Lower lobe of right lung (tissue), 2 donors: Measurements from ENCODE around the gene ZNF438. TPM values are rescaled to one million over a fixed set of nuclear protein-coding genes. Genes with fewer than 3 reads are reported as not detected.
"Not testable (repeated sequence)": the region's sequence is repeated elsewhere in the genome, so short reads cannot be mapped to it uniquely, and the experiment has no call there.

Experiments used
- ATAC-seq, 2 donors: fragments of 200-7000 bp; cut with Tn5 transposase; one replicate each; pipeline ENCODE4 v1.9.1; 2020 to 2022; ENCODE audit warnings: mild to moderate bottlenecking in 2 of 2, moderate library complexity in 2 of 2
- DNase-seq: peaks from one replicate; pipeline ENCODE4 v3.0.0-alpha.2; 2020
- H3K27ac ChIP-seq: fragments of 200-600 bp; one replicate; pipeline ENCODE4 v1.8.0; 2022
- H3K27me3 ChIP-seq: fragments of 200-600 bp; one replicate; pipeline ENCODE4 v1.8.0; 2022; ENCODE audit warnings: low read depth
- H3K36me3 ChIP-seq: fragments of 200-600 bp; one replicate; pipeline ENCODE4 v1.8.0; 2022; ENCODE audit warnings: mild to moderate bottlenecking
- H3K4me1 ChIP-seq: fragments of 200-600 bp; one replicate; pipeline ENCODE4 v1.8.0; 2022
- H3K4me3 ChIP-seq: fragments of 200-600 bp; one replicate; pipeline ENCODE4 v1.8.0; 2022; ENCODE audit warnings: mild to moderate bottlenecking
- H3K9me3 ChIP-seq: fragments of 200-600 bp; one replicate; pipeline ENCODE4 v1.8.0; 2022
- intact Hi-C: fragments of 100-400 bp; cut with DNase I; formaldehyde crosslinking; loops from one replicate; pipeline ENCODE4 v1.11.0; 2022
- total RNA-seq: library from RNA; stranded (reverse); fragmentation: NEBNext Ultra II Directional; extraction: Animal tissue kit (Norgen Biotek cat#: 25700); gene quantifications from one replicate; pipeline ENCODE4 v1.2.1, GENCODE V29; 2021
- TF ChIP-seq, protein P1 (sequence below): fragments of 200-600 bp; IDR thresholded peaks from one replicate; pipeline ENCODE4 v1.8.0; 2022; ENCODE audit warnings: antibody characterized with exemption, mild to moderate bottlenecking
- donor health status: DM: no; HTN: yes; CAD: no; lungs with severe emphysema.

Gene ZNF438
- total RNA-seq, 1 donor from 2014 or later = 15.2 TPM

DNA sequence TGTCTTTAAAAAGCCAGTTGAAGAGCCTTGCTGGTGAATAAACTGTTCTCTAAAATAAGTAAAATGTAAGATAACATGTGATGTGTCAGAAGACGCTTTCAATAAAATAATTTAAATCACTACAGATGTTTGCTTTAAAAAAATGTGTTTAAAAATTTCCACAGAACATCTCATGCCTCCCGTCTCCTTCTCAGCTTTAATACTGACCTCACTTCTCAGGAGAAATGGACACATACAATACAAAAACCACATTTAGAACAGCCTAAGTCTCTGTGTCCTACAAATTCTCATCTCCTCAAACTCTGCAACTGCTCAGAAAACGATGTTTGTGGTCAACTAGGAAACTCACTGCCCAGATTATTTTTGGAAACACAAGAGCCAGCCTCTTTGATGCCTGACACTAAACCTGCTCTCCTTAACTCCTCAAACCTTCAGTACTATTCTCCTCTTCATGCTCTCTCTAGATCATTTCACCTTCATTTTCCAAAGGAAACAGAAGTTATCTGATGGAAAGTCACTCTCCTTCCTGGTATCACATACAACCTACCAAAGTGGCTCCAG lies 120.3 kb downstream of the ZNF438 start:
- H3K36me3 ChIP-seq = peaks cover 22% of the 10 kb centered on the region
- no peaks in the 10 kb centered on the region for H3K4me1 ChIP-seq
- H3K27me3 ChIP-seq = no peaks in the 10 kb centered on the region
- no peak for ATAC-seq
- TF ChIP-seq, protein P1, sequence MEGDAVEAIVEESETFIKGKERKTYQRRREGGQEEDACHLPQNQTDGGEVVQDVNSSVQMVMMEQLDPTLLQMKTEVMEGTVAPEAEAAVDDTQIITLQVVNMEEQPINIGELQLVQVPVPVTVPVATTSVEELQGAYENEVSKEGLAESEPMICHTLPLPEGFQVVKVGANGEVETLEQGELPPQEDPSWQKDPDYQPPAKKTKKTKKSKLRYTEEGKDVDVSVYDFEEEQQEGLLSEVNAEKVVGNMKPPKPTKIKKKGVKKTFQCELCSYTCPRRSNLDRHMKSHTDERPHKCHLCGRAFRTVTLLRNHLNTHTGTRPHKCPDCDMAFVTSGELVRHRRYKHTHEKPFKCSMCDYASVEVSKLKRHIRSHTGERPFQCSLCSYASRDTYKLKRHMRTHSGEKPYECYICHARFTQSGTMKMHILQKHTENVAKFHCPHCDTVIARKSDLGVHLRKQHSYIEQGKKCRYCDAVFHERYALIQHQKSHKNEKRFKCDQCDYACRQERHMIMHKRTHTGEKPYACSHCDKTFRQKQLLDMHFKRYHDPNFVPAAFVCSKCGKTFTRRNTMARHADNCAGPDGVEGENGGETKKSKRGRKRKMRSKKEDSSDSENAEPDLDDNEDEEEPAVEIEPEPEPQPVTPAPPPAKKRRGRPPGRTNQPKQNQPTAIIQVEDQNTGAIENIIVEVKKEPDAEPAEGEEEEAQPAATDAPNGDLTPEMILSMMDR = no peak
- intact Hi-C loops = no loop called here
- no peak overlapping the region for H3K27ac ChIP-seq
- no peak for DNase-seq
- no peak overlapping the region for H3K4me3 ChIP-seq
- no peaks in the 10 kb centered on the region for H3K9me3 ChIP-seq

DNA sequence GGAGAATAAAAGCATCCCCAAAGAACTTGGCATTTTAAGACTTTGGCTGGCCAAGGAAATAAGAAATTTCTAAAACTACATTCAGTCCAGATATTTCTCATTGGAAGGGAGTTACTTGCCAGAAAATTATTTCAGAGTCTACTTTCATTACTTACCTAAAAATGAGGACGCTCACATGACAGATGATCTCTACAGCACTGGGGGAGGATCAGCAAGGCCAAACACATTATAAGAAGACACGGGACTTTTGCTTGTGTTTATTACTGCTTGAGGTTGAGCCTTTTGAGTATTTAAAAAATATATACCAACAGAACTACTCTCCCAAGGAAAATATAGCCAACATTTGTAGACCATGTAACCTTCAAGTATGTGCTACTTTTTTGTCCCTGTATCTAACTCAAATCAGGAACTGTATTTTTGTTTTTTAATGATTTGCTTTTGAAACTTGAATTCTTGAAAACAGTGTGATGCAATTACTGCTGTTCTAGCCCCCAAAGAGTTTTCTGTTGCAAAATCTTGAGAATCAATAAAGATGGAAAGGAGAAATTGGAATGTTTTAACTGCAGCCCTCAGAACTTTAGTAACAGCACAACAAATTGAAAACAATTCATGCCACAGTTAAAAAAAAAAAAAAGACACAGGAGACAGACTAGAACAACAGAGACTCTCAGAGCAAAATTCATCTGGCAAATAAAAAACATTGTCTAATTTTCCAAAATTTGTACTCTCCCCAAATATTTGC lies 128.1 kb downstream of the ZNF438 start:
- Histone ChIP-seq H3K4me3 (no peak overlapping the region), H3K27ac (no peak overlapping the region), H3K36me3 (peaks cover 43% of the 10 kb centered on the region), H3K9me3 (no peaks in the 10 kb centered on the region), H3K4me1 (no peaks in the 10 kb centered on the region), H3K27me3 (no peaks in the 10 kb centered on the region)
- no peak for DNase-seq
- intact Hi-C loops = no loop called here
- TF ChIP-seq, protein P1 = no peak
- ATAC-seq = no peak

DNA sequence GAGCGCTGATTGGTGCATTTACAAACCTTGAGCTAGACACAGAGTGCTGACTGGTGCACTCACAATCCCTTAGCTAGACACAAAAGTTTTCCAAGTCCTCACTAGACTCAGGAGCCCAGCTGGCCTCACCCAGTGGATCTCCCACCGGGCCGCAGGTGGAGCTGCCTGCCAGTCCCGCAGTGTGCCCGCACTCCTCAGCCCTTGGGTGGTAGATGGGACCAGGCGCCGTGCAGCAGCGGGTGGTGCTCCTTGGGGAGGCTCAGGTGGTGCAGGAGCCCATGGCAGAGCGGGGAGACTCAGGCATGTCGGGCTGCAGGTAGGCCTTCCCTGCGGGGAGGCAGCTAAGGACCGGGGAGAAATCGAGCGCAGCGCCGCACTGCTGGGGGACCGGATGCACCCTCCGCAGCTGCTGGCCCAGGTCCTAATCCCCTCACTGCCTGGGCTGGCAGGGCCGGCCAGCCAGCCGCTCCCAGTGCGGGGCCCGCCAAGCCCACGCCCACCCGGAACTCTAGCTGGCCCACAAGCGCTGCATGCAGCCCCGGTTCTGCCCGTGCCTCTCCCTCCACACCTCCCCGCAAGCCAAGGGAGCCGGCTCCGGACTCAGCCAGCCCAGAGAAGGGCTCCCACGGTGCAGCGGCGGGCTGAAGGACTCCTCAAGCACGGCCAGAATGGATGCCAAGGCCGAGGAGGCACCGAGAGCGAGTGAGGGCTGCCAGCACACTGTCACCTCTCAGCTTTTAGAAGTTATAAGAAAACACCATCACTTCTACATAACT lies 128.9 kb downstream of the ZNF438 start:
- Histone ChIP-seq H3K4me1 (no peaks in the 10 kb centered on the region), H3K4me3 (no peak overlapping the region), H3K36me3 (peaks cover 36% of the 10 kb centered on the region), H3K27ac (no peak overlapping the region), H3K9me3 (no peaks in the 10 kb centered on the region), H3K27me3 (no peaks in the 10 kb centered on the region)
- ATAC-seq (no peak), DNase-seq (no peak)
- intact Hi-C loops = no loop called here
- TF ChIP-seq, protein P1 = no peak

DNA sequence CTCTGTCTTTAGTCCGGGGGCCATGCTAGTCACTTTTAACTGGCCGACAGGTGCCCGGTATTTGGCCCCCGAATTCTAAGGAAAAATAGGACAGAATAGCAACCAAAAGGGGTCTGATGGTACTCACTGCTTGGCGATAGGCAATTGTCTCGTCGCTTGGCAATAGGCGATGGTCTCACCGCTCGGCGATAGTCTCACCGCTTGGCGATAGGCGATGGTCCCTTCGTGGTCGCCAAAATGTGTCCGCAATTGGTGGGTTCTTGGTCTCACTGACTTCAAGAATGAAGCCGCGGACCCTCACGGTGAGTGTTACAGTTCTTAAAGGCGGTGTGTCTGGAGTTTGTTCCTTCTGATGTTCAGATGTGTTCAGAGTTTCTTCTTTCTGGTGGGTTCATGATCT lies 130.2 kb downstream of the ZNF438 start:
- DNase-seq, H3K9me3 ChIP-seq, intact Hi-C loops, H3K27ac ChIP-seq, H3K27me3 ChIP-seq, ATAC-seq, H3K4me1 ChIP-seq, H3K4me3 ChIP-seq: not testable (repeated sequence)
- H3K36me3 ChIP-seq = peaks cover 22% of the 10 kb centered on the region

DNA sequence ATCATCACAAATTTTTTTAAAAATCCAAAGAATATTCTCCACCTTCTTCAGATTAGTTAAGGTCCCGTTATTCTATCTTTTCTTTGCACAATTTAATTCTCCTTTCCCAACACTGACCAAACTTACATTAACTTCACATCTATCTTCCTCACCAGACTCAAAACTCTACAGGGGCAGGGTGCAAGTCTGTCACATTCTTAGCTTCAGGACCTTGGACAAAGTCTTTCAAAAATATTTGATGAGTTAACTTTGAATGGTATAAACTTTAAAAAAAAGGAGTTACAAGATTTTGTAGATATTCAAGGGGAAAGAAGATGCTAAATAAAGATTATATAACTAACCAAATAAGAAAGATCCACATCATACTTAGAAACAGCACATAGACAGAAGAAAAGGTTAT lies 132.7 kb downstream of the ZNF438 start:
- Histone ChIP-seq H3K4me3 (no peak overlapping the region), H3K27me3 (no peaks in the 10 kb centered on the region), H3K4me1 (no peaks in the 10 kb centered on the region), H3K9me3 (no peaks in the 10 kb centered on the region), H3K27ac (no peak overlapping the region), H3K36me3 (peaks cover 14% of the 10 kb centered on the region)
- intact Hi-C loops = no loop called here
- no peak for DNase-seq
- ATAC-seq = no peak
- TF ChIP-seq, protein P1 = no peak

DNA sequence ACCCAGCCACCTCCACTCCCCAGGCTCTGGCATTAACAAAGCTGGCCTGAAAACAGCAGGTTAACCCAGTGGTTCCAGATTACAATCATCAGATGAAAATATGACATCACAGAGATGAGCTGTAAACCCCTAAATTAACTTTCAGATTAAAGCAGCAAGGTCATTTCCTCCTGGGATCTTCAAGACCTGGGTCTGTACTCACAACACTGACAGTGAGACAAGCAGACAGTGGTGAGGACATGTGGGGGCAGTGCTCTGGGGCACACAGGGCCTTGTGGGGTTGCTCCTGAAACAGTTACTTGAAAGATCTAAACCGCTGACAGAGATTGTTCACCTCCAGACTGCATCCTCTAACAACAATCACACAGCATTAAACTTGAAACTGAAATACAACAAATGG lies 134.1 kb downstream of the ZNF438 start:
- H3K4me1 ChIP-seq = no peaks in the 10 kb centered on the region
- no peak overlapping the region for H3K4me3 ChIP-seq
- TF ChIP-seq, protein P1 = no peak
- peaks cover 14% of the 10 kb centered on the region for H3K36me3 ChIP-seq
- intact Hi-C loops = no loop called here
- ATAC-seq = no peak
- no peak overlapping the region for H3K27ac ChIP-seq
- DNase-seq = no peak
- H3K27me3 ChIP-seq = no peaks in the 10 kb centered on the region
- H3K9me3 ChIP-seq = no peaks in the 10 kb centered on the region
